Stomach (tissue), 4 donors: ENCODE measurements around the gene DHRS1.

Experiments used
- CTCF ChIP-seq, 7 experiments: fragments of 450-650 bp in 4 of 7; fragments of 200-600 bp in 3 of 7; sonication (generic) in 3 of 7; IDR thresholded peaks; one replicate each; pipeline ENCODE4 v1.5.1; 2016 to 2019; ENCODE audit warnings: antibody characterized with exemption in 7 of 7, control low read depth in 2 of 7, mild to moderate bottlenecking in 1 of 7
- EP300 ChIP-seq: sonication (generic); formaldehyde crosslinking; IDR thresholded peaks from one replicate; pipeline ENCODE4 v1.6.1; 2017; ENCODE audit warnings: antibody characterized with exemption
- POLR2A ChIP-seq, 4 donors: fragments of 450-650 bp; IDR thresholded peaks; one replicate each; pipeline ENCODE4 v1.6.1; 2016; ENCODE audit warnings: antibody characterized with exemption in 4 of 4, control low read depth in 2 of 4, mild to moderate bottlenecking in 1 of 4, moderate library complexity in 1 of 4
- POLR2AphosphoS5 ChIP-seq, 3 donors: sonication (generic); formaldehyde crosslinking; IDR thresholded peaks; one replicate each; pipeline ENCODE4 v1.6.1; 2016; ENCODE audit warnings: antibody characterized with exemption in 3 of 3

GRCh38 chr14:24316597-24316950 is 17.0 kb upstream of the DHRS1 start:
- TF ChIP-seq POLR2A (IDR thresholded peaks at IDR 0.05) (no peak), CTCF (IDR thresholded peaks at IDR 0.05) (no peak), EP300 (no peak), POLR2AphosphoS5 (IDR thresholded peaks at IDR 0.05) (no peak)
